ENCODE data around the gene OXSR1. TPM values are rescaled to one million over a fixed set of nuclear protein-coding genes. Genes with fewer than 3 reads are reported as not detected.
"Not testable (repeated sequence)": the region's sequence is repeated elsewhere in the genome, so short reads cannot be mapped to it uniquely, and the experiment has no call there.

The OXSR1 gene
- total RNA-seq, 1 experiment from 2014 or later: 33.2 TPM

DNA sequence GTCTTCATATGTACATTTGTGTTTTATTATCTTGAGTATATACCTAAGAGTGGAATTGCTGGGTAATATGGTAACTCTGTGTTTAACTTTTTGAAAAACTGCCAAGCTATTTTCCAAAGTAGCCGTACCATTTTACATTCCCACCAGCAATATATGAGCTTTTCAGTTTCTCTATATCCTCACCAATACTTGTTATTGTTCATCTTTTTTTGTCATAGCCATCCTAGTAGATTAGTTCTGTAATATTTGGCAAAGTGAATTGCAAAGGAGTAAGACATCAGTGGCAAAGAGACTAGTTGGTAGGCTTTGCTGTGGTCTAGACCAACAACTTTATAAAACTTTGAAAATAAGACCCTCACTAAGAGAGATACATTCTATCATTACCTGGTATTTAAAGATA, 21.4 kb downstream of the OXSR1 start:
- no peak for ATAC-seq
- H3K27ac ChIP-seq (ENCODE audit: low read length): no peak overlapping the region
- H3K36me3 ChIP-seq (ENCODE audit: control insufficient read depth, insufficient read depth, low read length): peaks cover 2% of the 10 kb centered on the region
- TF ChIP-seq POLR2AphosphoS5 (IDR thresholded peaks at IDR 0.05; ENCODE audit: low read depth, low read length) (no peak), SIN3A (IDR thresholded peaks at IDR 0.05; ENCODE audit: borderline replicate concordance, insufficient read depth, low read depth, low read length) (no peak), REST (IDR thresholded peaks at IDR 0.05; ENCODE audit: insufficient read depth in 1 of 2, low read depth in 2 of 2, low read length in 1 of 2) (no peak), TCF7L2 (IDR thresholded peaks at IDR 0.05; ENCODE audit: low read depth, low read length) (no peak)
- TF ChIP-seq, protein P1, sequence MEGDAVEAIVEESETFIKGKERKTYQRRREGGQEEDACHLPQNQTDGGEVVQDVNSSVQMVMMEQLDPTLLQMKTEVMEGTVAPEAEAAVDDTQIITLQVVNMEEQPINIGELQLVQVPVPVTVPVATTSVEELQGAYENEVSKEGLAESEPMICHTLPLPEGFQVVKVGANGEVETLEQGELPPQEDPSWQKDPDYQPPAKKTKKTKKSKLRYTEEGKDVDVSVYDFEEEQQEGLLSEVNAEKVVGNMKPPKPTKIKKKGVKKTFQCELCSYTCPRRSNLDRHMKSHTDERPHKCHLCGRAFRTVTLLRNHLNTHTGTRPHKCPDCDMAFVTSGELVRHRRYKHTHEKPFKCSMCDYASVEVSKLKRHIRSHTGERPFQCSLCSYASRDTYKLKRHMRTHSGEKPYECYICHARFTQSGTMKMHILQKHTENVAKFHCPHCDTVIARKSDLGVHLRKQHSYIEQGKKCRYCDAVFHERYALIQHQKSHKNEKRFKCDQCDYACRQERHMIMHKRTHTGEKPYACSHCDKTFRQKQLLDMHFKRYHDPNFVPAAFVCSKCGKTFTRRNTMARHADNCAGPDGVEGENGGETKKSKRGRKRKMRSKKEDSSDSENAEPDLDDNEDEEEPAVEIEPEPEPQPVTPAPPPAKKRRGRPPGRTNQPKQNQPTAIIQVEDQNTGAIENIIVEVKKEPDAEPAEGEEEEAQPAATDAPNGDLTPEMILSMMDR (IDR thresholded peaks at IDR 0.05): no peak
- ChIA-PET CTCF (interaction anchor here (0.5 kb wide), 1 partner anchor 20 kb away, joined by 4 read pairs; no protein-coding TSS in a partner anchor), POLR2A (no interaction called here)
- H3K27me3 ChIP-seq (ENCODE audit: control insufficient read depth, insufficient read depth, low read length): no peaks in the 10 kb centered on the region
- in situ Hi-C loops (cut with HindIII; ENCODE audit: low pct_unique_long_range_greater_than_20kb, low sequenced_read_pairs): no loop called here
- H3K9me3 ChIP-seq (ENCODE audit: control insufficient read depth, insufficient read depth, low read depth, low read length): no peaks in the 10 kb centered on the region
- intact Hi-C loops (cut with micrococcal nuclease; ENCODE audit: unreplicated experiment): no loop called here
- no peaks in the 10 kb centered on the region for H3K4me1 ChIP-seq (ENCODE audit: control insufficient read depth, insufficient read depth, low read length)
- BruUV-seq (replicated peaks): no TSS peak
- no peak for DNase-seq (ENCODE audit: low read depth, low spot score)
- H3K4me3 ChIP-seq (ENCODE audit: low read depth in 2 of 2, low read length in 2 of 2): no peak overlapping the region

GRCh38 chr3:38190481-38190881, 25.1 kb downstream of the OXSR1 start:
- ChIA-PET POLR2A (interaction anchor here (0.7 kb wide), 1 partner anchor 89 kb away, joined by 3 read pairs; no protein-coding TSS in a partner anchor), CTCF (interaction anchor here (0.7 kb wide), 1 partner anchor 14 kb away, joined by 3 read pairs; no protein-coding TSS in a partner anchor)
- no peaks in the 10 kb centered on the region for H3K27me3 ChIP-seq (ENCODE audit: control insufficient read depth, insufficient read depth, low read length)
- intact Hi-C loops (cut with micrococcal nuclease; ENCODE audit: unreplicated experiment): no loop called here
- BruUV-seq (replicated peaks): no TSS peak
- TF ChIP-seq POLR2AphosphoS5 (IDR thresholded peaks at IDR 0.05; ENCODE audit: low read depth, low read length) (no peak), TCF7L2 (IDR thresholded peaks at IDR 0.05; ENCODE audit: low read depth, low read length) (no peak), SIN3A (IDR thresholded peaks at IDR 0.05; ENCODE audit: borderline replicate concordance, insufficient read depth, low read depth, low read length) (no peak), REST (IDR thresholded peaks at IDR 0.05; ENCODE audit: insufficient read depth in 1 of 2, low read depth in 2 of 2, low read length in 1 of 2) (no peak)
- TF ChIP-seq, protein P1 (IDR thresholded peaks at IDR 0.05): no peak
- no peak for DNase-seq (ENCODE audit: low read depth, low spot score)
- in situ Hi-C loops (cut with HindIII; ENCODE audit: low pct_unique_long_range_greater_than_20kb, low sequenced_read_pairs): no loop called here
- no peak overlapping the region for H3K4me3 ChIP-seq (ENCODE audit: low read depth in 2 of 2, low read length in 2 of 2)
- ATAC-seq: no peak
- H3K9me3 ChIP-seq (ENCODE audit: control insufficient read depth, insufficient read depth, low read depth, low read length): no peaks in the 10 kb centered on the region
- peaks cover 6% of the 10 kb centered on the region for H3K36me3 ChIP-seq (ENCODE audit: control insufficient read depth, insufficient read depth, low read length)
- H3K27ac ChIP-seq (ENCODE audit: low read length): no peak overlapping the region
- no peaks in the 10 kb centered on the region for H3K4me1 ChIP-seq (ENCODE audit: control insufficient read depth, insufficient read depth, low read length)

- intact Hi-C loops (cut with micrococcal nuclease; ENCODE audit: unreplicated experiment); CTCF ChIA-PET; H3K4me3 ChIP-seq (ENCODE audit: low read depth in 2 of 2, low read length in 2 of 2); H3K36me3 ChIP-seq (ENCODE audit: control insufficient read depth, insufficient read depth, low read length); POLR2A ChIA-PET; H3K27ac ChIP-seq (ENCODE audit: low read length); H3K9me3 ChIP-seq (ENCODE audit: control insufficient read depth, insufficient read depth, low read depth, low read length); BruUV-seq (replicated peaks); in situ Hi-C loops (cut with HindIII; ENCODE audit: low pct_unique_long_range_greater_than_20kb, low sequenced_read_pairs); ATAC-seq; H3K27me3 ChIP-seq (ENCODE audit: control insufficient read depth, insufficient read depth, low read length); H3K4me1 ChIP-seq (ENCODE audit: control insufficient read depth, insufficient read depth, low read length); DNase-seq (ENCODE audit: low read depth, low spot score): not testable (repeated sequence)
Observed at GRCh38 chr3:38202931-38203330, 37.6 kb downstream of the OXSR1 start.

Data from Panc1 (cell line).